ENCODE data around the gene PLSCR4. TPM values are rescaled to one million over a fixed set of nuclear protein-coding genes. Genes with fewer than 3 reads are reported as not detected.

Gene PLSCR4
- total and polyA plus RNA-seq, 2 of the 8 experiments (the other 6 are each of a cell fraction or from before 2014, with no cell fraction given) = 1.8 to 2.9 TPM

GRCh38 chr3:146223401-146224373 lies 27.2 kb downstream of the PLSCR4 start:
- ChIA-PET CTCF (ENCODE audit: partially characterized antibody) (interaction anchor here (0.7 to 2.5 kb wide), 9 partner anchors 20 to 765 kb away, joined by 3 to 17 read pairs (median 3); no protein-coding TSS in a partner anchor), POLR2A (ENCODE audit: partially characterized antibody) (interaction anchor here (0.6 kb wide), 1 partner anchor 304 kb away, joined by 3 read pairs; no protein-coding TSS in a partner anchor)
- H2BK120ac ChIP-seq (replicated peaks; ENCODE audit: low read depth, low read length) = no peak overlapping the region
- no peaks in the 10 kb centered on the region for H4K20me1 ChIP-seq (replicated peaks in 1 of 2; ENCODE audit: control insufficient read depth in 1 of 2, insufficient read depth in 2 of 2, low read length in 2 of 2)
- H3K18ac ChIP-seq (ENCODE audit: extremely low read depth, low read length) = no peak overlapping the region
- H3K79me1 ChIP-seq (ENCODE audit: low read depth, low read length) = no peaks in the 10 kb centered on the region
- no peak overlapping the region for H3K27ac ChIP-seq (ENCODE audit: low read depth, low read length)
- no peak overlapping the region for H2BK5ac ChIP-seq (ENCODE audit: low read depth, low read length)
- H3K4me1 ChIP-seq (replicated peaks in 1 of 4; ENCODE audit: control insufficient read depth in 3 of 4, insufficient read depth in 4 of 4, low read length in 3 of 4) = no peaks in the 10 kb centered on the region
- no peak overlapping the region for H2AK5ac ChIP-seq (ENCODE audit: low read depth, low read length)
- TF ChIP-seq ATF2 (IDR thresholded peaks at IDR 0.05; ENCODE audit: low read length) (no peak), KDM1A (IDR thresholded peaks at IDR 0.05; ENCODE audit: borderline replicate concordance, low read length) (no peak), SP4 (IDR thresholded peaks at IDR 0.05; ENCODE audit: low read length) (no peak), KDM5A (IDR thresholded peaks at IDR 0.05; ENCODE audit: low read length) (no peak), CHD2 (IDR thresholded peaks at IDR 0.05; ENCODE audit: low read length) (no peak), RXRA (IDR thresholded peaks at IDR 0.05; ENCODE audit: insufficient read depth, low read depth, low read length) (no peak), ZNF274 (IDR thresholded peaks at IDR 0.05; ENCODE audit: borderline replicate concordance, extremely low read depth, low read length) (no peak), SP1 (IDR thresholded peaks at IDR 0.05; ENCODE audit: low read depth, low read length) (no peak), SP2 (IDR thresholded peaks at IDR 0.05; ENCODE audit: low read length) (no peak), RBBP5 (IDR thresholded peaks at IDR 0.05; ENCODE audit: borderline replicate concordance, low read depth, low read length) (no peak), JUND (IDR thresholded peaks at IDR 0.05; ENCODE audit: low read length) (no peak)
- no peaks in the 10 kb centered on the region for H3K36me3 ChIP-seq (ENCODE audit: control insufficient read depth in 2 of 4, insufficient read depth in 4 of 4, low read length in 3 of 4)
- no peak overlapping the region for H2AFZ ChIP-seq (ENCODE audit: low read length)
- H2BK20ac ChIP-seq (ENCODE audit: low read length) = no peak overlapping the region
- H3K23me2 ChIP-seq (ENCODE audit: low read depth, low read length) = peaks cover 3% of the 10 kb centered on the region; the same call in 1 of the 2 replicates
- FAIRE-seq (no peak), DNase-seq (ENCODE audit: low read depth in 1 of 2, low spot score in 2 of 2) (no peak)
- 93% methylated on average over 6 of the region's 6 CpGs; no CpG with 5 or more reads in 1 of the 2 experiments for WGBS, 2 experiments (ENCODE audit: extremely low coverage in 1 of 2, insufficient coverage in 1 of 2, insufficient read length in 1 of 2, insufficient replicate concordance in 2 of 2, low coverage in 1 of 2, low lambda C conversion rate in 2 of 2, missing lambda C conversion rate in 1 of 2)
- H3K23ac ChIP-seq (ENCODE audit: insufficient read length) = no peak overlapping the region
- no peaks in the 10 kb centered on the region for H3K79me2 ChIP-seq (ENCODE audit: control insufficient read depth in 1 of 2, insufficient read depth in 2 of 2, low read length in 2 of 2)
- no peak overlapping the region for H2BK15ac ChIP-seq (ENCODE audit: low read length)
- no peak overlapping the region for H3K56ac ChIP-seq (replicated peaks; ENCODE audit: insufficient read length, low read depth, low read length)
- no peak overlapping the region for H3K14ac ChIP-seq (ENCODE audit: insufficient read length)
- no peak overlapping the region for H3K4me3 ChIP-seq (ENCODE audit: extremely low read depth in 1 of 4, insufficient read depth in 2 of 4, low read depth in 3 of 4, low read length in 4 of 4)
- no peaks in the 10 kb centered on the region for H3K27me3 ChIP-seq (replicated peaks in 1 of 4; ENCODE audit: control insufficient read depth in 3 of 4, extremely low read depth in 1 of 4, insufficient read depth in 3 of 4, low read length in 3 of 4)
- no peak overlapping the region for H3K4ac ChIP-seq (replicated peaks; ENCODE audit: insufficient read length, low read depth, low read length)
- no peak overlapping the region for H3K9ac ChIP-seq (replicated peaks in 1 of 4; ENCODE audit: extremely low read depth in 1 of 4, low read depth in 3 of 4, low read length in 3 of 4)
- no peak overlapping the region for H4K91ac ChIP-seq (replicated peaks; ENCODE audit: insufficient read length, low read length)
- H4K8ac ChIP-seq (ENCODE audit: extremely low read depth, insufficient read depth, low read length) = no peak overlapping the region
- no peak overlapping the region for H2BK12ac ChIP-seq (ENCODE audit: low read depth, low read length)
- H3K9me3 ChIP-seq (ENCODE audit: insufficient read depth in 2 of 2, low read depth in 1 of 2, low read length in 1 of 2) = no peaks in the 10 kb centered on the region; a peak in 1 of 4 replicates
- no peak overlapping the region for H3K4me2 ChIP-seq (ENCODE audit: insufficient read depth in 1 of 2, low read depth in 2 of 2, low read length in 2 of 2)
- no peak overlapping the region for H4K5ac ChIP-seq (ENCODE audit: insufficient read length, low read depth, low read length)
